Measurements from ENCODE around the gene CFAP20DC. TPM values are rescaled to one million over a fixed set of nuclear protein-coding genes. Genes with fewer than 3 reads are reported as not detected.

Gene CFAP20DC
- total RNA-seq, 4 donors from 2014 or later = 0.38 to 2.7 (median 1.3) TPM; not detected in 1

DNA sequence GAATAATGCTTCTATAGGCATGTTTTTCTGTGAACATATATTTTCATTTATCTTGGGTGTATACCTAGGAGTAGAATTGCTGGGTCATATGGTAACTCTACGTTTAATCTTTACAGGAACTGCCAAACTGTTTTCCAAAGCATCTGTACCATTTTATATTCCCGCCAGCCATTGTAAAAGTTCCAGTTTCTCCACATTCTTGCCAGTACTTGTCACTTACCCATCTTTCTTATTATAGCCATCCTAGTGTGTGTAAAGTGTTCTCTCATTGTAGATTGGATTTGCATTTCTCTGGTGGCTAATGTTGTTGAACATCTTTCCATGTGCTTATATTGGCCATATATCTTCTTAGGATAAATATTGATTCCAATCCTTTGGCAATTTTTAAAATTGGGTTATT is 31.2 kb upstream of the CFAP20DC start:
- TF ChIP-seq, protein P1, sequence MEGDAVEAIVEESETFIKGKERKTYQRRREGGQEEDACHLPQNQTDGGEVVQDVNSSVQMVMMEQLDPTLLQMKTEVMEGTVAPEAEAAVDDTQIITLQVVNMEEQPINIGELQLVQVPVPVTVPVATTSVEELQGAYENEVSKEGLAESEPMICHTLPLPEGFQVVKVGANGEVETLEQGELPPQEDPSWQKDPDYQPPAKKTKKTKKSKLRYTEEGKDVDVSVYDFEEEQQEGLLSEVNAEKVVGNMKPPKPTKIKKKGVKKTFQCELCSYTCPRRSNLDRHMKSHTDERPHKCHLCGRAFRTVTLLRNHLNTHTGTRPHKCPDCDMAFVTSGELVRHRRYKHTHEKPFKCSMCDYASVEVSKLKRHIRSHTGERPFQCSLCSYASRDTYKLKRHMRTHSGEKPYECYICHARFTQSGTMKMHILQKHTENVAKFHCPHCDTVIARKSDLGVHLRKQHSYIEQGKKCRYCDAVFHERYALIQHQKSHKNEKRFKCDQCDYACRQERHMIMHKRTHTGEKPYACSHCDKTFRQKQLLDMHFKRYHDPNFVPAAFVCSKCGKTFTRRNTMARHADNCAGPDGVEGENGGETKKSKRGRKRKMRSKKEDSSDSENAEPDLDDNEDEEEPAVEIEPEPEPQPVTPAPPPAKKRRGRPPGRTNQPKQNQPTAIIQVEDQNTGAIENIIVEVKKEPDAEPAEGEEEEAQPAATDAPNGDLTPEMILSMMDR (IDR thresholded peaks at IDR 0.05; ENCODE audit: low read depth) = no peak

DNA sequence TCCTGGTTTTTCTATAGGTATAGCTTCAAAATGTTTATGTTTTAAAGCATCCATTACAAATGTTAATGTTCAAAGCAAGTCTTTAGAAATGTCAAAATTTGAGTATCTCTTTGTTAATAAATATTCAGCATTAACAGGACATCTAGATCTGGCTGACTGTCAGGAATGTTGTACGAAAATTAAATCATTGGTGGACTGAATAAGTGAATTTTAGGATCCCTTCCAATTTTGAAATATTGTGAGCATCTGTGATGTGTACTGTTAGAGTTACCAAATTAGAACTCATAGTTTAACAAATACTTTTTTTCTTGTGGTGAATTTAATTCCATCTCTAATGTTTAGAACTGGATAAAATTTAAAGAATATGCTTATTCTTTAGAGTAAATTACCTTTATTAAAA is 30.1 kb upstream of the CFAP20DC start:
- TF ChIP-seq, protein P1 (IDR thresholded peaks at IDR 0.05; ENCODE audit: low read depth) = no peak

DNA sequence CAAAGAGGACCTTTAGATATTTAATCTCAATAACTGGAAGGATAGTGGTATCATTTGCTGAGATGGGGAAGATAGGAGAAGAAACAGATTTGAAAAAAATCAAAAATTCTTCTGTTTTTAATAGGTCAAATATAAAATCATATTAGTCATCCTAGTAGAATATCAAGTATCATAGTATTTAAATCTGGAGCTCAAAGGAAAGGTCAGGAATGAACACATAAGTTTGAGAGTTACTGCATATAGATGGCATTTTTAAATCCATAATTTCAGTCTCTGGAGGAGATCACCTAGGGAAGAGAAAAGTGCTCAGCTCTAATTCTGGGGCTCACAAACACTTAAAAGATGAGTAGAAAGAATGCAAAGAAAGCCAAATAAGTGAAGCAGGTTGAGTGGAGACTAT is 24.9 kb upstream of the CFAP20DC start:
- TF ChIP-seq, protein P1 (IDR thresholded peaks at IDR 0.05; ENCODE audit: low read depth) = no peak

DNA sequence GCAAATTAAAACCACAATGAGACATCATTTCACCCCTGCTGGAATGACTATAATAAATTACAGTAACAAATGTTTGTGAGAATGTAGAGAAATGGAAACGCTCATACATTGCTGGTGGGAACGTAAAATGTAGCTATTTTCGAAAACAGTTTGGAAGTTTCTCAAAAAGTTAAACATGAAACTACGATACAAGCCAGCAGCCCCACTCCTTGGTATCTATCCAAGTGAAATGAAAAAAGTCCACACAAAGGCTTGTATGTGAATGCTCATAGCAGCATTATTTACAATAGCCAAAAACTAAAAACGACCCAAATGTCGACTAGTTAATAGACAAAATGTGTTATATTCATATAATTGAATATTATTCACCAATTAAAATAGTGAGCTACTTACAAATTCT is 22.9 kb upstream of the CFAP20DC start:
- TF ChIP-seq, protein P1 (IDR thresholded peaks at IDR 0.05; ENCODE audit: low read depth) = no peak

DNA sequence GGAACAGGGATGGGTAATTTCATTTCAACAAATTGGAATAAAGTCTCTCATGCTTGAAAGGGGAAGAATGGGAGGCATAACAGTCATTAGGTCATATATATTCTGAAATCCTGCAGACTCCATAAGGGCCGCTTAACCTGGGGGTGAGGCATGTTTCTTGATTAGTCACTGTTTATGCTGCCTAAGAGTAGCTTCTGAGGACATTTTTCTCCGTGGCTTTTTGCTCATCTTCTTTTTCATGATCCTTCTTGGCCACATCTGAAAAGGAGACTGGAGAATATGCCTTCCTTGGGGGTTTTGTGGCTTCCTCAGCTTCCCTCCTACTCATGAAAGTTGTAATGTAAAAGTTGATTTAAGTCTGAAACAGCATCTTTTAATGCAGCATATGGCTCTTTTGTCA is 20.0 kb upstream of the CFAP20DC start:
- TF ChIP-seq, protein P1 (IDR thresholded peaks at IDR 0.05; ENCODE audit: low read depth) = no peak

DNA sequence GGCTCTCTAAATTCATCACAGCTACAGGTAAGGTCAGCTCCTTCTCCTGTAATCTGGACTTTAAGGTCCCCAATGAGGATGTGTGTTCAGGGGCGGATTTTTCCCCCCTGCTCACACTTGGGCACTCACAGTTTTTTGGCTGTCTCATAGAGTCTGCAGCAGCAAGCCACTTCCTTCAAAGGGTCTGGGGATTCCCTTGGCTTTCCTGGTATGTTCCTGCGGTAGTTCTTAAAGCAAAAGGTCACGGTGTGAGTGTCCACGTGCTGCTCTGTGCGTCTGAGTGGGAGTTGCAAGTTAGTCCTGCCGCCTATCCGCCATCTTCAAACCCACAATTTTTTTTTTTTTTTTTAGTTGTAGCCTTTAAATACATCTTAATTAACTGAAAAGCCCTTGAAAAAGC is 15.4 kb upstream of the CFAP20DC start:
- TF ChIP-seq, protein P1 (IDR thresholded peaks at IDR 0.05; ENCODE audit: low read depth) = no peak

DNA sequence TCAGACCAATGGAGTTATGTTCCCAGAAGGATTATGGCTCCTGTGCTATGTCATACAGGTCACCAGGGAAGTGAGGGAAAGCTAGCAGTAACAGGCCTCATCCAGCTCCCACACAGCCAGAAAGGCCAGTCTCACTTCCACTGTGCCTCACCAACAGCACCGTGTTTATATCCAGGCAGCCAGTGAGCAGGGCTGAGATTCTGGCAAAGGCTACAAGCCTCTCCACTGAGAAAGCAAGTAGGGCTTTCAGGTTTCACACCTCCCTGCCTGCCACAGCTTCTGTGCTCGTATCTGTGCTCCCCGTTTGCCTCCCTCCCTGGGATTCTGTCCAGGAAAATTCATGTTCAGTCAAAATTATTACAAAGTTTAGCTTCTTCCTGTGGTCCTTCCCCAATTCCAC is 14.9 kb upstream of the CFAP20DC start:
- TF ChIP-seq, protein P1 (IDR thresholded peaks at IDR 0.05; ENCODE audit: low read depth) = no peak

Measured in subcutaneous adipose tissue (tissue), 4 donors.